Neuronal stem cell (in vitro differentiated cells): ENCODE measurements around the gene ACO1.

ENCODE experiments used
- DNase-seq: peaks from one replicate; pipeline ENCODE4 v3.0.0-alpha.2; 2013; ENCODE audit warnings: low spot score
- H2AFZ ChIP-seq: one replicate; pipeline ENCODE4 v1.6.1; 2013; ENCODE audit warnings: mild to moderate bottlenecking, low read length, inconsistent platforms
- H2AK5ac ChIP-seq: 2 replicates; pipeline ENCODE4 v1.6.1; 2013; ENCODE audit warnings: low read depth, mild to moderate bottlenecking, inconsistent platforms, low read length, moderate library complexity, mixed read lengths
- H2BK120ac ChIP-seq: 2 replicates; pipeline ENCODE4 v1.6.1; 2013; ENCODE audit warnings: low read depth, mild to moderate bottlenecking, inconsistent platforms, low read length, moderate library complexity, mixed read lengths
- H2BK12ac ChIP-seq: one replicate; pipeline ENCODE4 v1.6.1; 2013; ENCODE audit warnings: low read length, inconsistent platforms
- H2BK15ac ChIP-seq: 2 replicates; pipeline ENCODE4 v1.6.1; 2013; ENCODE audit warnings: mild to moderate bottlenecking, low read length, inconsistent platforms, mixed read lengths
- H2BK5ac ChIP-seq: one replicate; pipeline ENCODE4 v1.6.1; 2013; ENCODE audit warnings: inconsistent platforms, mild to moderate bottlenecking, low read length, moderate library complexity
- H3K14ac ChIP-seq: one replicate; pipeline ENCODE4 v1.6.1; 2013; ENCODE audit warnings: low read length, inconsistent platforms
- H3K18ac ChIP-seq: 2 replicates; pipeline ENCODE4 v1.6.1; 2013; ENCODE audit warnings: low read length, inconsistent platforms
- H3K23ac ChIP-seq: 2 replicates; pipeline ENCODE4 v1.6.1; 2013; ENCODE audit warnings: low read depth, mild to moderate bottlenecking, mixed read lengths, low read length, inconsistent platforms; ENCODE audit not compliant: poor library complexity
- H3K27ac ChIP-seq: replicated peaks from 3 replicates; pipeline ENCODE4 v1.5.1; 2013; ENCODE audit warnings: low read length, inconsistent platforms
- H3K27me3 ChIP-seq, 3 experiments: 2 replicates each; pipeline ENCODE4 v1.6.1; 2013; ENCODE audit warnings: low read length in 3 of 3, mild to moderate bottlenecking in 2 of 3, inconsistent platforms in 1 of 3, low read depth in 1 of 3, mixed read lengths in 1 of 3, moderate library complexity in 1 of 3; ENCODE audit not compliant: control insufficient read depth in 3 of 3, insufficient read depth in 3 of 3
- H3K36me3 ChIP-seq, 2 donors: replicated peaks in 1 of 2; 2 replicates each; pipeline ENCODE4 v1.6.1; 2013; ENCODE audit warnings: low read length in 2 of 2; ENCODE audit not compliant: control insufficient read depth in 2 of 2, insufficient read depth in 2 of 2
- H3K4ac ChIP-seq: 2 replicates; pipeline ENCODE4 v1.6.1; 2013; ENCODE audit warnings: inconsistent platforms, mild to moderate bottlenecking, low read length, moderate library complexity
- H3K4me1 ChIP-seq, 2 donors: 1 replicate in 1 of 2; 2 replicates in 1 of 2; pipeline ENCODE4 v1.6.1; 2013; ENCODE audit warnings: low read length in 2 of 2, low read depth in 1 of 2; ENCODE audit not compliant: control insufficient read depth in 2 of 2, insufficient read depth in 1 of 2
- H3K4me2 ChIP-seq: one replicate; pipeline ENCODE4 v1.6.1; 2013; ENCODE audit warnings: mild to moderate bottlenecking, low read length, inconsistent platforms; ENCODE audit not compliant: insufficient read depth, poor library complexity, severe bottlenecking
- H3K4me3 ChIP-seq, 2 donors: 2 replicates each; pipeline ENCODE4 v1.5.1; 2013; ENCODE audit warnings: low read length in 2 of 2, mild to moderate bottlenecking in 2 of 2, inconsistent platforms in 1 of 2, moderate library complexity in 1 of 2
- H3K79me1 ChIP-seq: one replicate; pipeline ENCODE4 v1.6.1; 2013; ENCODE audit warnings: low read depth, mild to moderate bottlenecking, inconsistent platforms, low read length, moderate library complexity
- H3K9ac ChIP-seq: one replicate; pipeline ENCODE4 v1.6.1; 2013; ENCODE audit warnings: mild to moderate bottlenecking, low read depth, low read length, inconsistent platforms; ENCODE audit not compliant: poor library complexity
- H3K9me3 ChIP-seq, 2 donors: replicated peaks in 1 of 2; 2 replicates each; pipeline versions ENCODE3 to v1.6.1; 2013; ENCODE audit warnings: low read length in 2 of 2, mild to moderate bottlenecking in 2 of 2, inconsistent platforms in 1 of 2, low read depth in 1 of 2, mixed read lengths in 1 of 2, moderate library complexity in 1 of 2; ENCODE audit not compliant: control insufficient read depth in 2 of 2, insufficient read depth in 1 of 2
- H4K8ac ChIP-seq: one replicate; pipeline ENCODE4 v1.6.1; 2013; ENCODE audit warnings: low read depth, mild to moderate bottlenecking, inconsistent platforms, low read length, moderate library complexity
- H4K91ac ChIP-seq: one replicate; pipeline ENCODE4 v1.6.1; 2013; ENCODE audit warnings: low read length, low read depth, mild to moderate bottlenecking, inconsistent platforms; ENCODE audit not compliant: poor library complexity
- WGBS, 2 donors: extraction: QIAGEN DNeasy Blood & Tissue Kit; methylation state at CpG; one replicate each; pipeline ENCODE4 v1.1.7; 2013; ENCODE audit warnings: missing lambda C conversion rate in 2 of 2, mixed read lengths in 1 of 2; ENCODE audit not compliant: insufficient read length in 2 of 2, insufficient replicate concordance in 1 of 2; ENCODE audit errors: extremely low coverage in 2 of 2; 5-methylcytosine and 5-hydroxymethylcytosine counted together

ACO1 gene

DNA sequence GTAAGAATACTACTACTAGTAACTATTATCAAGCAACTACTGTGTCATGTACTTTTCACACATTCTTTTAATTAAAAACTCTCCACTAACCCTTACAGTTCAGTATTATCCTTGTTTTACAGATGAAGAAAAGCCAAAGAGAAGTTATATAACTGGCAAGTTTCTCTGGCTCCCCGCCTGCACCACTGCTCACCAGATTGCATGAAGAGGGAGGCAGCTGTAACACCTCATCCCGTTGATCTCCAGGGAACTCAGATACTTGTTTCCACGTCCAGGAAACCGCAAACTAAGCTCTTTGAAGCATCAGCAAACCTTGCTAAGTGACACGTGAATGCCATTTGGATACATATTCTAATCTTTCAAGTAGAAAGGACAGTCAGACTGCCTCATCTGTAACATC is 71.3 kb downstream of the ACO1 start:
- Histone ChIP-seq H3K4ac (no peak overlapping the region), H3K9ac (no peak overlapping the region), H3K14ac (no peak overlapping the region), H2AK5ac (no peak overlapping the region), H3K9me3 (no peaks in the 10 kb centered on the region), H3K27me3 (no peaks in the 10 kb centered on the region), H3K4me3 (no peak overlapping the region), H3K4me2 (no peak overlapping the region), H2BK5ac (no peak overlapping the region), H2BK12ac (no peak overlapping the region), H2BK120ac (no peak overlapping the region), H3K23ac (no peak overlapping the region), H2BK15ac (no peak overlapping the region), H3K4me1 (no peaks in the 10 kb centered on the region), H3K36me3 (peaks cover 4 to 64% of the 10 kb centered on the region in 2 donors), H3K18ac (no peak overlapping the region), H4K91ac (no peak overlapping the region), H3K79me1 (no peaks in the 10 kb centered on the region), H2AFZ (no peak overlapping the region), H4K8ac (no peak overlapping the region), H3K27ac (no peak overlapping the region)
- WGBS, 2 donors: no CpG with 5 or more reads among the region's 5 CpGs
- DNase-seq: no peak

DNA sequence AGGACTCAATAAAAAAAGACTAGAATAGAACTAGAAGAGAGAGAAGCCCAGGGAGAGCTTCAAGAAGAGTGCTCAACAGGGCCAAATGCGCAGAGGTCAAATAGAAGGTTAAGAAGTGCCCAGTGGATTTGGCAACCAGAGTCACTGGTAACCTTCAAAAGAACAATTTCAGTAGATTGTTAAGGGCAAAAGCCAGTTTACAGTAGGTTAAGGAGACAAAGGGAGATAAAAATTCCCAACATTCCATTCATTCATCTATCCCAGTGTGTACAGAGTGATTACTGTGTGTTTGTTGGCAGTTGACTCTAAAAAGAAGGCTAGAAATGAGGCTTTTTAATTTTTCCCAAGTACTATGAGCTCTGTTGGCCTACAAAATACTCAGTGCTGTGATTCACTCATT is 72.1 kb downstream of the ACO1 start:
- no peak overlapping the region for H3K4ac ChIP-seq
- H2BK5ac ChIP-seq: no peak overlapping the region
- H4K8ac ChIP-seq: no peak overlapping the region
- no peak overlapping the region for H3K18ac ChIP-seq
- H3K14ac ChIP-seq: no peak overlapping the region
- peaks cover 4 to 55% of the 10 kb centered on the region in 2 donors for H3K36me3 ChIP-seq
- no peak overlapping the region for H2AK5ac ChIP-seq
- H2AFZ ChIP-seq: no peak overlapping the region
- DNase-seq: no peak
- no peaks in the 10 kb centered on the region for H3K79me1 ChIP-seq
- H3K27me3 ChIP-seq: no peaks in the 10 kb centered on the region
- H4K91ac ChIP-seq: no peak overlapping the region
- no peaks in the 10 kb centered on the region for H3K9me3 ChIP-seq
- no peak overlapping the region for H2BK12ac ChIP-seq
- H2BK120ac ChIP-seq: no peak overlapping the region
- H3K4me1 ChIP-seq: no peaks in the 10 kb centered on the region
- no peak overlapping the region for H3K4me2 ChIP-seq
- no peak overlapping the region for H2BK15ac ChIP-seq
- no CpG with 5 or more reads among the region's 1 CpG for WGBS, 2 donors
- H3K23ac ChIP-seq: no peak overlapping the region
- no peak overlapping the region for H3K9ac ChIP-seq
- no peak overlapping the region for H3K27ac ChIP-seq
- H3K4me3 ChIP-seq: no peak overlapping the region

- H3K18ac ChIP-seq: no peak overlapping the region
- peak overlapping the region; percentile 63 for H2AFZ ChIP-seq
- no peak overlapping the region for H3K4ac ChIP-seq
- H3K14ac ChIP-seq: no peak overlapping the region
- H2BK15ac ChIP-seq: no peak overlapping the region
- H3K27ac ChIP-seq: no peak overlapping the region
- peaks cover 0 to 7% of the 10 kb centered on the region in 2 donors for H3K4me1 ChIP-seq
- H2AK5ac ChIP-seq: no peak overlapping the region
- H2BK12ac ChIP-seq: no peak overlapping the region
- H4K91ac ChIP-seq: no peak overlapping the region
- H3K23ac ChIP-seq: no peak overlapping the region
- H2BK120ac ChIP-seq: no peak overlapping the region
- H2BK5ac ChIP-seq: no peak overlapping the region
- peak; percentile 4 for DNase-seq
- no peak overlapping the region for H4K8ac ChIP-seq
- no peaks in the 10 kb centered on the region for H3K27me3 ChIP-seq
- no peaks in the 10 kb centered on the region for H3K9me3 ChIP-seq
- H3K9ac ChIP-seq: no peak overlapping the region
- no peaks in the 10 kb centered on the region for H3K79me1 ChIP-seq
- H3K36me3 ChIP-seq: peaks cover 0 to 4% of the 10 kb centered on the region in 2 donors
- no peak overlapping the region for H3K4me3 ChIP-seq
- WGBS, 2 donors: no CpG with 5 or more reads among the region's 5 CpGs
- no peak overlapping the region for H3K4me2 ChIP-seq
Observed at GRCh38 chr9:32463500-32464293, 79.3 kb downstream of the ACO1 start.

GRCh38 chr9:32468740-32469139 is 84.3 kb downstream of the ACO1 start:
- Histone ChIP-seq H2BK12ac (no peak overlapping the region), H2AFZ (no peak overlapping the region), H3K27ac (no peak overlapping the region), H3K9me3 (no peaks in the 10 kb centered on the region), H3K9ac (no peak overlapping the region), H2BK5ac (no peak overlapping the region), H4K91ac (no peak overlapping the region), H3K4me3 (no peak overlapping the region), H3K36me3 (peaks cover 0 to 4% of the 10 kb centered on the region in 2 donors), H2AK5ac (no peak overlapping the region), H3K4ac (no peak overlapping the region), H3K18ac (no peak overlapping the region), H2BK15ac (no peak overlapping the region), H3K4me1 (peaks cover 0 to 4% of the 10 kb centered on the region in 2 donors), H3K23ac (no peak overlapping the region), H4K8ac (no peak overlapping the region), H3K27me3 (no peaks in the 10 kb centered on the region), H3K79me1 (no peaks in the 10 kb centered on the region), H2BK120ac (no peak overlapping the region), H3K4me2 (no peak overlapping the region), H3K14ac (no peak overlapping the region)
- no peak for DNase-seq
- no CpG with 5 or more reads among the region's 1 CpG for WGBS, 2 donors
